NCI-H2196 treated with DMSO at 0.1 percent for 48 hours (cell line): ENCODE data around the gene EFR3B.

Source experiments
- DNase-seq: peaks from one replicate; lab custom pipeline; 2025; ENCODE audit not compliant: unreplicated experiment; lab: John Stamatoyannopoulos, UW

The EFR3B gene

DNA sequence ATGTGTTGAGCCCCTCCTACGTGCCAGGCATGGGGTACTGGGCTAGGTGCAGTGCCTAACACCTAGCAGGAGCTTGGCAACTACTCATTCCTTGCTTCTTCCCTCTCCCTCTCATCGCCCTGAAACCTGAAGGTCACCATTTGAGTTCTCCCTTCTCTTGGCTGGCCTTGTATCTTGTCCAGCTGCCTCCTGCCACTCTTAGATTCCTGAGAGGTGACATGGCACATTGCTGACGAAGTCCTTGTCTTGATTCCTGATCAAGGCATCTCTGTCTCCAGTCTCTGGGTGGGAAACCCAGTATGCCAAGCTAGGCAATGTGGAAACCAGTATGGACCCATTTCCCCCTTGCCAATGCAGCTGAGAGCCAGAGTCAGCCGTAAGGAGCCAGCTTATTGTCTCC, 9.0 kb upstream of the EFR3B start:
- no peak for DNase-seq

DNA sequence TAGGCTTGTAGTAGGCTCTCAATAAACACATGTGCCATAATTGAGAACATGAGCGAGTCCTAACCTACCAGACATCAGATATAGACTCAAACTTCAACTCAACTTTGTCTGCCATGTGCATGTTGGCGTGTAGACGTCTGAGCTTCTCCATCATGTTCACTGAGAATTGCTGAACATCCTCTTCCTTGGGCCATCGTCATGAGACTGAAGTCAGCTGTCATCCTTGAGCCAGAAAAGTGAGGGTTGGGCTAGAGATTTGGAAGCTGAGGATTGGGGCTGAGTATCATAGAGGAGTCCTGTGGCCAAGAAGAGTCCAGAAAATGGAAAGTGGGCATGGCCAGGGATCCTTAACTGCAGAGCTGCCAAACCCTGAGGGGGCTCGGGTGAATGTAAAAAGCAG, 7.8 kb upstream of the EFR3B start:
- no peak for DNase-seq

DNA sequence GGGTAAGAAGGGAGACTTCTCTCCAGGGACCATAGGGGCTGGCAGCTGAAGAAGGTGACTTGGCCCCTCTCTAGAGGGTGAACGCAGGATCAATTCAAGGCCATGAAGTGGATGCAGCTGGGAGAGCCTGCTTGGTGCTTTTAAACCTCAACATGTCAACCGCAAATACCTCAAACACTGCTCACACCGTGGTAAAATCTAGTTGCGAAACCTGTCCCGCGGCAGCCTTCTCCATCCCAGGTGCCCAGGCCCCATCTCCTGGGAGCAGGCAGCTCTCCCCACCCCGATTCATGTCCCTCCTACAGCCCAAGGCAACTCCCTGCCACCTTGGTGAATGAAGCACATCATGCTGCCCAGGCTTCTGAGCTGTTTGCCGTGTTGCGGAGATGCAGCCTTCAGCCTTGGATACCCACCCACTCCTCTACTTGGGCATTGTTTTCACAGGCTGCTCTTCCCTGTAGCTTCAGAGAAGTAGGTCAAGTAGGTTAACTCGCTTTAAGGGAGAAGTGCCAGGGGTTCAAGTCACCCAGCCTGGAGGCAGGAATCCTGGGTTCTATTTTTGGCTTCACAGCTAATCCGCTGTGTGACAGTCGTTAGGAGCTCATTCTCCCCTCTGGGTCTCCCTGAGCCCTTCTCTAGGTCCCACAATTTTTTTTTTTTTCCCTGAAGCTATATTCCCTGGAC, 6.2 kb upstream of the EFR3B start:
- DNase-seq = no peak

DNA sequence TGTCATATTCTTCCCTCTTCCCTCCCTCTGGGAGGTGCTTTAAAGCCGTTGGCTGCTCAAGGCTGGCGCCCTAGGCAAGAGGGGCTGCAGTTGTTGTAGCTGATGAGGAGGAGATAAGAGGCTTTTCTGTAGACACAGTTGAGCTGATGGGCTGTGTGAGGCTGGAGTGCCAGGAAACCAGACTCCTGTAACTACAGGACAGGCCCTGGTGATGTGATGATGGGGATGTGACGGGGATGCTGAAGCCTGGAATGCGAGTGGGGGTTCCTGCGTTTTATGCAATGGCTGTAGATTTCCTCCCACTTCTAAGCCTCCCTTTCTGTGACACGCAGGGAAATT, 5.7 kb upstream of the EFR3B start:
- DNase-seq = no peak

DNA sequence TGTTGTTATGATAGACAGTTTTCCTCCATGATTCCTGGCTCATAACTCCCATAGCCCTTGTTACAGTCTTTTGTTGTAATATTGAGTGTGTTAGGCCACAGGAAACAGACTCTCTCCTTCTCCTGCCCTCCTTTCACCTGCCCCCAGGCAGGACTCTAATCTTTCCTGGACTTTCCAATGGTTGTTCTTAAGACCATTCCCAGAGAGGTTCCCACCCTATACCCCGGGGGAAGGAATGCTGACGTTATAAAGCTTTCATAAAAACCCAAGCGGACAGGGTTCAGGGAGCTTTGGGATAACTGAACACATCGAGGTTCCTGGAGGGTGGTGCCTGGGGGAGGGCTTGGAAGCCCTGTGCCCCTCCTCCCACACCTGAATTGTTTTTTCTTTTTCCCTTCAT, 2.8 kb upstream of the EFR3B start:
- DNase-seq = no peak

DNA sequence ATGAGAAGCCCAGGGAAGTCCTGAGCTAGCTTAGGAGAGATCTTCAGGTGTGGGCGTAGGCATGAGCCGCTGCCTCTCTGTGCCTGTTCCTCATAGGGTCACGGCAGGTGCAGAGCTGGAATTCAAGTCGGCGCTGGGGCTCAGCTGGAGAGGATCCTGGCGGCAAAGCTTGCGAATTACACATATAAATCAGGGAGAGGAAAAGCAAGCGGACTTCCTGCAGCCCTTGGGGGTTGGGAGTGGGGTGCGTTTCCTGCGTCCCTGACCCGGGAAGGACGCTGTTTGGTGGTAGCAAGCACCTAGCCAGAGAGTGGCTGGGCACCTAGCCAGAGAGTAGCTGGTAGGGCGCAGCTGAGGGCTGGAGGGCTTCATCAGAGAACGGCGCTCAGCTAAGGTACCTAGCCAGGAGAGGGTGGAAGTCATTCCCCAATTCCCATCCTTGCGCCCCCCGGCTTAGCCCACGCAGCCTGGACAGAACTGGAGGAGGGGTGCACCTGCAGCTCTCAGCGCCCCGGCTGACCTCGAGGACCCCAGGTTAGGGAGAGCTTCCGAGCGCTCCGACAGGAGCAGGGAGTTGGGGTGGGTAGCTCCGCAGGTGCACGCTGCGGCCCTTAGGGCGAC, 459 bp upstream of the EFR3B start:
- peak; percentile 79 for DNase-seq

DNA sequence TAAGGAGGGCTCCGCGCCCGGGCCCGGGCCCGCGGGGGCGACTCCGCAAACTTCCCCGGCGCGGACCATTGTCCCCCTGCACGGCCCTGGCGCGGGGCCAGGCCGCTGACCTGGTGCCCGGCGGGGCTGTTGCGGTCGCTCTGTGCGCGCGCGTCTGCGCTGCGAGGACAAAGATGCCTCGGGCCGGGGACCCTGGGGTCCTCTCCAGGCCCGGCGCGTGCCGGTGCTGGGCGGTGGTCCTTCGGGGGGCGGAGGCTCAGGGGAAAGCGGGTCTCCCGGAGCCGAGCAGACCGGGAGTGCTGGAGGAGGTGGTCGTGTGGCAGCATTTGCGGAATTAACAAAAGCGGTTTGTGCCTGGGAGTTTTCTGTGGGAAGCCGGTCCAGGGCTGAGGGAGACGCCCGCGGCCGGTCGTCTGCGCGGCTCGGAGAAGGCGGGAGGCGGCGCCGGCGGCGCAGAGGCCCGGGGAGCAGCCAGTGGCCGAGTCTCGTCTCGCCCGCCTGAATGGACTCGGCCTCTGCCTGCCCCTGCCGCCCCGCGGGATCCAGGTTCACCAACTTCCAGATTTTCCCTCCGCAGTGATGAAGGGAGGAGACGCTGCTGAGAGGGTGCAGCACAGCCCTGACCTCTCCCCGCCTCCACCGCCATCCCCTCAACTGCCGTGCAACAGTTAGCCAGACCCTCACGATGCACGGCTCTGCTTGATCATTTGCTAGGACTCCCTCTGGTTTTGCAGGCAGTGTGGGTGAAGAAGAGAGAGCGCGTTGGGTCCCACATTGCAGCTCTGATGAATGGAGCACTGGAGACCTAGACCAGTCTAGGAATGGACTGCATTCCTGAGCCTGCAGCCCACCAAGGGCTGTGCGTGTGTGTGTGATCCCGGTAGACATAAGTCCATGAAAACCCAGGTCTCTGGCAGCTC, 705 bp downstream of the EFR3B start:
- no peak for DNase-seq

DNA sequence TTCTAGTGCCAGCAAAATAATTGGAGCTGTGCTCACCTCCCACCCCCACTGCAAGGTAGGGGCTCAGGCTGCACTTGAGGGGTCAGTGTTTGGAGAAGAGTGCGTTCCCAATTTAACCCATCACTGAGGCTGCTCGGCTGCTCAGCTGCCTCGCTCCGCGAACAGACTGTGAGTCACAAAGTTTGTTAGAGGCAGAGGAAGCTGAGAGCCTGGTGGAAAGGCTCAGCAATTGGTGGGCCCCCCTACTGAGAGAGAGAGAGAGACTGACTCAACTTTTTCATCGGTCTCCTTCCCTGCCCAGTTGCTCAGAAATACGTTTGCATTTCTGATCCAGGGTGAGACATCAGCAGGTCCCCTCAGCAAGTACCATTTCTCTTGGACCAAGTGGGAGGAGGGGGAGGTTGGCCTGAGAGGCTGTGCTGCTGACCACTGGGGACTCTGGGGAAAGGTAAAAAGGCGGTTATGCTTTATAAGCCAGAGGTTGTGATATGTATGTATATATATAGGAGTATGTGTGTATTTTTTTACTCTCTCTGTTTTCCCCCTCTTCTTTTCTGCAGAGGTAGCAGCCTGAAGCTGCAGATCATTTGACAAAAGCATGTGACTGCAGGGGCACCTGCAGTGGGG, 1.5 kb downstream of the EFR3B start:
- no peak for DNase-seq

DNA sequence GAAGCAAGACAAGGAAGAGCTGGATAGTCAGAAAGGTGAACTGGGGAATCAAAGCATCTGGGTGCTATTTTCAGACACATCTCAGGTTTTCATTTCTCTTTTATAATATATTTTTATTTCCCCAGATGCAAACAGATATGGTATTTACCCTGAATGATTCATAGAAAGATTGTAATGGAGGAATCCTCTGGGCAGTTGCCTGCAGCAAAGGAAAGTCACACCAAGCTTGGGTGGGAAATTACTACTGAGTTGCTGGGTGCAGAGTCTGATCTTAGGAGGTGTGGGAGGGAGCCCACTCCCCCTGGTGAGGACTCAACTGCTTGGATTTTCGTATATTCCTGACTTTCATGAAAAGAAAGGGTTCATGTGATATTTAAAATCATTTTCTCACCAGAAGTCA, 2.1 kb downstream of the EFR3B start:
- DNase-seq = no peak

DNA sequence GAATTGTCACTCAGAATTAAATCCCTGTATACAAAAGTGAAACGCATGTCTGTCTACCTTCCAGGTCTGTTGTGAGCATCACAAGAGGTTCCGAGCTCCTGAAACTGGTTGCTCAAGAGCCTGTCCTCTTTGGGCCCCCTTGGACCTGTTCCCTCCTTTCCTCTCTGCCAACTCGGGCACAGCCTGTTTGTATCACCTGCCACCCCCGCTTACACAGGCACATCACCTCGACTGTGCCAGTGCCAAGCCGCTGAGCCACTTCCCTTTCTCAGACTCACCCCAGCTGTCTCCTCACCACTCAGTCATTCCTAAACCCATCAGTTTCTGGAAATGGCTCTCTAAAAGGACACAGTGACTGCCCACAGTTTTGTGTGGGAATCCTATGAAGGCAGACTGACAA, 3.1 kb downstream of the EFR3B start:
- no peak for DNase-seq

DNA sequence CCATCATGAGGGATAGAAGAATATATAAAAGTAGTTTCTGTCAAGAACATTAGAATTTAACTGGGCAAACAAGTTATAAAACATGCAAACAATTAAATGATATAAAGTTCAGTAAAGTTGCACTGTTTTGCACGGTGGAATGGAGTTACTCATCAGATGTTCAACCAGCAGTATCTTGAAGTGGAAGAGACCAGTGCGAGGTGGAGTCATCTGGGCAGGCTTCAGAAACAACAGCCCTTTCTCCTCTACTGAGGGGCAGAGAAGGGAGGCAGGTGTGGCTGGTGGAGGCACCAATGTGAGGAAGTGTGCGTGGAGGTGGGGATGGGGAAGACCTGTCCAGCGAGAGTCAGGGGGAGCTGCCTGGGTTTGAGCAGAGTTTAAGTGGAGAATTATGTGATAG, 7.5 kb downstream of the EFR3B start:
- no peak for DNase-seq

DNA sequence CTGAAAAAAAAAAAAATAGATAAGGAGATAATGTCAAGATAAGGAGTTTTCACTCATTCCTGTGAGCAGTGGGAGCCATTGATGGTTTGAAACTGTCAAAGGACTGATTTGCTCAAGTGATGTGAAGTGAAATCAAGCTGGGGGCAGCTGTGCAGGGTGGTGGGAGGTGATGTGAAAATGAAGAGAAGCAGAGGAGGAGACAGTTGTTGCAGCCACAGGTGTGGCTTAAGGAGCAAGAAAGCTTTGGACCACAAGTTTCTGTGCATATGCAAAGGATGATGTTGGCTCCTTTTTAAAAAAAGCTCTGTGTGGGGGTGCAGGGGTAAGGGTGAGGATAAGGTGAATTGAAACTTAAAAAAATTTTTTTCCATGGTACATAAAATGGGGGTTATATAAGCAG, 8.3 kb downstream of the EFR3B start:
- no peak for DNase-seq

DNA sequence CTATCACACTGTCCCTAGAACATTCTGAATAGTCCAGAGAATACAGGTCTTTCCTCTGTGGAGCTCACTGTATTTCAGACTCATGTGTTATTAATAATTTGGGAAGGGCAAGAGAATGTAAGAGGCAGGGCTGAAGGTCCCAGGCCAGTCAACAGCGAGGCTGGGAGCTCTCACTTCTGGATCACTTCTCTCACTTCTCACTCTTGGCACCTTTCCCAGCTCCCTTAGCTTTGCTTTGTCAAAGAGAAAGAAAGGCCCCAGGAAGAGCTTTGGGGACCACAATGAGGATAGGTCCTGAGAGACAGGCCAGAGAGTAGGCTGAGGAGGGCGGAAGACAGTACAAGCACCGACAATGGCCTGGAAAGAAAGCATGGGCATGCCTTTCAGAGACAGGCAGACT, 11.2 kb downstream of the EFR3B start:
- DNase-seq = no peak

DNA sequence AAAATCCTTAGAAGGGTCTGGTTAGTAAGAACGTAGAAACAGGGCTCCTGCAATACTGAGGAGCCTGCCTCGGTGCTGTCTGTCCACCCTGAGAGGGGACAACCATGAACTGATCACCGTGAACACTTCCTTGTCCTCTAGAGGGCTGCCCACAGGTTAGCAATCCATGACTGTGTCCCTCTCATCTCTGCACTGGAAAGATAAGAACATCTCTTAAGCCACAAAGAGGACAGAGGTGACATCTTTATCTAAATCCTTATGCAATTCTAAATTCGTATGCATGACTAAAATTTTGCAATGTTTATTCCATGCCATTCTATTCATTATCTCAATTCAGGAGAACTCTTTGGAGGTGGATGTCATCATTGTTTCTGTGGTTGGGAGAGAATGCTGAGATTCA, 12.8 kb downstream of the EFR3B start:
- no peak for DNase-seq

DNA sequence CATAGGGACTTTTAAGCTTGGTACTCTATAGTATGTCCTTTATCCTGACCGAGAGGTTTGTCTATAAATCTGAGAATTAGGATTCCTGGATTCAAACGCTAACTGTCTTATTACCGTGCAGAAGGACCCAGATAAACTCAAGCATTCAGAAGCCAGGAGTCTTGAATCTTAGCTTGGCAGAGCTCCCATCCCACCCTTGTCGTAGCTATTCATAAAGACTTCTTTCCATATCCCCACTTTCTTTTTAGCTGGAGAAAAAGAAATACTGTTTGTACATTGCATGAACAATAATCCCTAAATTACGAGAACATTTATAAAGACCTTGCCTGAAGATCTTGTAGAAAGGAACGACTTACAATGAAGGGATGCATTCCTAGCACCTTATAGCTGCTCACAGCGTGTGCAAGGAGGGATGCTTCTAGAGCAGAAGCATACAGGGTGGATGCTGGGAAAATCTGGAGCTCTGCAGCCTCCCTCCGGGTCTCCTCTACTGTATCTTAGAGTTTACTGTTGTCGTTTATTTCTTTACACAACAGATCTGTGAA, 13.6 kb downstream of the EFR3B start:
- DNase-seq = no peak

DNA sequence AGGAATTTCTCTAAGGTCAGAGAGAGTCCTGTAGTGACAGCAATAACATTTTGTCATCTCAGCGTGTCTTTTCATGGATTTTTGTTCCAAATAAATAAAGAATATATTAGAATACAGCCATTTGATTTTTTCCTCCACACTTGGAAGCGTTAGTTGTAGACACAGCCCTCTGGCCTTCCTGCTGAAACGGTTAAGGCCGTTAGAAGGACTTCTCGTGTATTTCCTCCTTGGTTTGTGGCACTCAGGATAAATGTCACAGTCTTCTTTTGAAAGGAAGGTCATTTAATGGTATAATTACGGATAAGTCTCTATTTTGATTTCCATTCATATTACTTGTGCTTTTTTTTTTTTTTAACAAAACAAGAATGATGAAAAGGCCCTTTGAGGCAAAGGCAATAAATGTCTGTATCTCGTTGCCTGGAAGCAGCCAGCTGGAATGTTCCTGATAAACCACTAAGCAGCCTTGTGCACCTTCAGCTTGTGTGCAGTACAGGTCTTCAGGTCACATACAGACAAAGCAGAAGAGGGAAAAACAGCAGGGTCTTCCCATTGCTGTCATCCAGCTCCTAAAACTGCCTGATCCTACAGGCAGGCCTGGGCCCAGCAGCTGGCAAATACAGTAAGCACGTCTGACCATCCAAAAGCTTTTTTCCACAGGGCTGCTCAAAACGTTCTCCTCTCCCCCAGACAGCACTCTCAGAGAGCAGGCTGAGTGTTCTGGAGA, 14.4 kb downstream of the EFR3B start:
- no peak for DNase-seq

DNA sequence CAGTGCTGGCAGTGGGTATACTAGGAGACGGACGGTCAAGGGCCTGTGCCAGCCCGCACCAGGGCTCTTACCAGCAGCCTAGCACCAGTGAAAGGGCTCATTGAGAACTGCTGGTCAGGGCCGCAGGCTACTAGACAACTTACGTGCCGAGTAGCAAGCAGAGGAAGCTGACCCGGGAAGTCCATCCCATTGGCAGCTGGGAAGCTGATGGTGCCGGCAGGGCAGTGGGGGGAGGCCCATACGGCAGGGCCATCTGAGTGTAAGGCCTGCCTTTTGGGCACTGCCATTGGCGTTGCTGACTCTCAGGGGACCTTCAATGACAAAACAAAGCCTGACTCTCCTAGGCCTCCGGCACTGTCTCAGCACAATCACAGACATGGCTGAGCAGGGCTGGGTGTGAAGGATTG, 20.6 kb downstream of the EFR3B start:
- no peak for DNase-seq

DNA sequence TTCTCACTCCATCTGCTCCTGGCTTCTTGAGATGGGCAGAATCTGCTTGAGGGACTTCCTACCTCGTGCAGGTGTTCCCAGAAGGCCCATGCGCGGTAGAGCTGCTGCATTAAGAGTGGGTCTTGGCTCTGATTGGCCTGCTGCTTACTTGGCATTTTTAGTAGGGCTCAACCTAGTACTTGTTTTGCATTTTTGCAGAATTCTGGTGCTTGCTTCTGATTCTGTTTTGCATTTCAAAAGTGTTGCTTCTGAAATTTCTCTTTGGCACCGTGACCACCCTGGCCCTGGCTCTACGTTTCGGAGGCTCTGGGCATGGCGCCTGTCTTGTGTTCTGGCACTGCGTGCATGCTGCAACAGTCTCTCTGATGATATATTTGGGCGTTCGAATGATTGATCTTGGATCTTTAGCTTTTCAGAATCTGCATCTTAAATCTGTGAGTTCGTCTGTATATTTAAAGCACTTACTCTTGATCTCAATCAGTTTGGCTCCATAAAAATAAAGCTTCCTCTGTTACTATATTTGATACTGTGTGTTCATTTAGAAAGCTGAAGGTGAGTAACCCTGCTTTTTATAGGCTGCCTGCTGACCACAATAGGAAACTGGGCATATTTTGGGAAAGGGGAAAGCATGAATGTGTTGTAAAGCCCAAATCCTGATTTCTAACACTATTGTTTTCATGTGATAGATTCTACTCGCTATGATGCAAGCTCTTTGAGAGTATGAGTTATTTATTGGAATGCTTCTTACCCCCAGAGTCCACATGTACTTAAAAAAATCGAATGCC, 22.2 kb downstream of the EFR3B start:
- DNase-seq = no peak

DNA sequence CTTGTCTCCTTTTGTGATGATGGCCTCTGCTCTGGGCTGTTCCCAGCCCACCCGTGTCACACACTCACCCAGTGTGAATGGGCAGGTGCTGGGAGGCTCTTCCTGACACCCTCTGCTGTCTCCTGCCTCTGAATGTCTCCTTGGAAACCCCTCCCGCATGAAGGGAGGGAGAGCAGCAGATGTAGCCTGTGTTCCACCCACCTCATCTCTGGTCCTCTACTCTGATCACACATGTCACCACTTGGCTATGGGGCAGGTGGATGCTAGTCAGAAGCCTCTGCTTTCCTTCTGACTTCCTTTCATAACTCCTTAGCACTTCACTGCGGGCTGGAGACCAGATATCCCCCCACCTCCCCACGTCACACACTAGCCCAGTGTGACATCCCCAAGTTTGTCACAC, 23.9 kb downstream of the EFR3B start:
- DNase-seq = no peak

DNA sequence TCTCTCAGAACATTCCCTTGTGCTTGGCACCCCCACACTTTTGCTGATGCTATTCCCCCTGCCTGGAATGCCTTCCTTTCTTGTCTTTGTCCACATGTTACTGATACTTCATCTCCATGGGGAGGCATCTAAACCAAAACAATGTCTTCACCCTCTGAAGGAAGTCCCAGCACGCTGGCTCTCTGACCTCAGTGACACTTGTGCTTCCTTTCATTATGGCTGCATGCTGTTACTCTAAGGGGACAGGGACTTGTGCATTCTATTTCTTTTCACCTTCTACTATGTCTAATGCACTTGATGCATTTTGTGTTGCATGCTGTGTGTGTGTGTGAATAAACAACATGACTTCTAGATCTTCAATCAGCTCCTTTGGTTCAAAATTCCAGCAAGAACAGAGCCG, 24.6 kb downstream of the EFR3B start:
- no peak for DNase-seq
